Osteoblast (primary cell): ENCODE measurements around the gene SV2B. TPM values are rescaled to one million over a fixed set of nuclear protein-coding genes. Genes with fewer than 3 reads are reported as not detected.

Experiments
- DNase-seq: peaks from one replicate; pipeline ENCODE4 v3.0.0; 2011; ENCODE audit warnings: low spot score, mixed read lengths; ENCODE audit not compliant: insufficient read length; ENCODE audit errors: missing footprints
- H2AFZ ChIP-seq: 2 replicates; pipeline ENCODE4 v1.6.0; 2011; ENCODE audit warnings: mild to moderate bottlenecking, low read length
- H3K27ac ChIP-seq: 2 replicates; pipeline ENCODE4 v1.5.1; 2011; ENCODE audit warnings: mild to moderate bottlenecking, low read depth, low read length, moderate library complexity
- H3K27me3 ChIP-seq: 2 replicates; pipeline ENCODE4 v1.6.0; 2012; ENCODE audit warnings: mild to moderate bottlenecking, control low read depth, inconsistent platforms, low read length, moderate library complexity; ENCODE audit not compliant: insufficient read depth
- H3K36me3 ChIP-seq: 2 replicates; pipeline ENCODE4 v1.5.1; 2011; ENCODE audit warnings: mild to moderate bottlenecking, low read length, control low read depth, moderate library complexity; ENCODE audit not compliant: insufficient read depth
- H3K4me1 ChIP-seq: 2 replicates; pipeline ENCODE4 v1.5.1; 2011; ENCODE audit warnings: mild to moderate bottlenecking, low read length, control low read depth, moderate library complexity; ENCODE audit not compliant: insufficient read depth
- H3K4me2 ChIP-seq: 2 replicates; pipeline ENCODE4 v1.6.0; 2011; ENCODE audit warnings: mild to moderate bottlenecking, low read length; ENCODE audit not compliant: insufficient read depth
- H3K4me3 ChIP-seq: fragments of 200-600 bp; sonication (generic); 3 replicates; pipeline ENCODE4 v1.5.1; 2012; ENCODE audit warnings: mild to moderate bottlenecking, low read length, inconsistent platforms; ENCODE audit not compliant: insufficient read depth
- H3K79me2 ChIP-seq: 2 replicates; pipeline ENCODE4 v1.6.0; 2012; ENCODE audit warnings: mild to moderate bottlenecking, low read length, control low read depth, inconsistent platforms; ENCODE audit not compliant: insufficient read depth
- H3K9me3 ChIP-seq: 2 replicates; pipeline ENCODE4 v1.5.1; 2011; ENCODE audit warnings: low read depth, low read length, control low read depth
- H4K20me1 ChIP-seq: 2 replicates; pipeline ENCODE4 v1.6.0; 2012; ENCODE audit warnings: mild to moderate bottlenecking, low read length, control low read depth; ENCODE audit not compliant: insufficient read depth
- total RNA-seq: library from RNA; depleted of rRNA; stranded (reverse); fragments of >200 nt; gene quantifications from 2 replicates; pipeline ENCODE4 v1.2.3, GENCODE V29; 2012
- TF ChIP-seq, protein P1 (sequence below): IDR thresholded peaks from 2 replicates; pipeline ENCODE4 v1.5.1; 2011; ENCODE audit warnings: mild to moderate bottlenecking, low read depth, low read length, moderate library complexity; ENCODE audit errors: extremely low read depth

SV2B gene
- total RNA-seq, 1 donor = not detected

DNA sequence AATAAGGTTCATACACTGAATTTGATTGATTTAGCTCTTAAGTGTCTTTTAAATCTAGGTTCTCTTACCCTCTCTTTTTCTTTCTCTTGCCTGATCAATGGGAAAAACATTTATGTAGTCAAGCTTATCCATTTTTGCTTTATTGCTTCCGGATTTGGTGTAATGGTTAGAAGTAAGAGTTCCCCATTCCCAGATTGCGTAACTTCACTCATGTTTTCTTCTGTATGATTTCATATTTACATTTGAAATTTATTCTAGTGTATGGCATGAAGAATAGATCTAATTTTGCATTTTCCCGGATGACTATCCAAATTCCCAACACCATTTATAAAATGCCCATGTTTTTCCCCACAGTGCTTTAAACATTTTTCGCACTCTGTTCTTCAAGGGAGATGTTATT, 27.9 kb upstream of the SV2B start:
- Histone ChIP-seq H3K79me2 (no peaks in the 10 kb centered on the region), H3K4me1 (no peaks in the 10 kb centered on the region), H3K9me3 (no peaks in the 10 kb centered on the region), H3K4me3 (no peak overlapping the region), H3K36me3 (no peaks in the 10 kb centered on the region), H4K20me1 (no peaks in the 10 kb centered on the region), H3K27me3 (peaks cover 5% of the 10 kb centered on the region), H3K4me2 (no peak overlapping the region), H2AFZ (no peak overlapping the region), H3K27ac (no peak overlapping the region)
- no peak for DNase-seq
- TF ChIP-seq, protein P1, sequence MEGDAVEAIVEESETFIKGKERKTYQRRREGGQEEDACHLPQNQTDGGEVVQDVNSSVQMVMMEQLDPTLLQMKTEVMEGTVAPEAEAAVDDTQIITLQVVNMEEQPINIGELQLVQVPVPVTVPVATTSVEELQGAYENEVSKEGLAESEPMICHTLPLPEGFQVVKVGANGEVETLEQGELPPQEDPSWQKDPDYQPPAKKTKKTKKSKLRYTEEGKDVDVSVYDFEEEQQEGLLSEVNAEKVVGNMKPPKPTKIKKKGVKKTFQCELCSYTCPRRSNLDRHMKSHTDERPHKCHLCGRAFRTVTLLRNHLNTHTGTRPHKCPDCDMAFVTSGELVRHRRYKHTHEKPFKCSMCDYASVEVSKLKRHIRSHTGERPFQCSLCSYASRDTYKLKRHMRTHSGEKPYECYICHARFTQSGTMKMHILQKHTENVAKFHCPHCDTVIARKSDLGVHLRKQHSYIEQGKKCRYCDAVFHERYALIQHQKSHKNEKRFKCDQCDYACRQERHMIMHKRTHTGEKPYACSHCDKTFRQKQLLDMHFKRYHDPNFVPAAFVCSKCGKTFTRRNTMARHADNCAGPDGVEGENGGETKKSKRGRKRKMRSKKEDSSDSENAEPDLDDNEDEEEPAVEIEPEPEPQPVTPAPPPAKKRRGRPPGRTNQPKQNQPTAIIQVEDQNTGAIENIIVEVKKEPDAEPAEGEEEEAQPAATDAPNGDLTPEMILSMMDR = no peak

DNA sequence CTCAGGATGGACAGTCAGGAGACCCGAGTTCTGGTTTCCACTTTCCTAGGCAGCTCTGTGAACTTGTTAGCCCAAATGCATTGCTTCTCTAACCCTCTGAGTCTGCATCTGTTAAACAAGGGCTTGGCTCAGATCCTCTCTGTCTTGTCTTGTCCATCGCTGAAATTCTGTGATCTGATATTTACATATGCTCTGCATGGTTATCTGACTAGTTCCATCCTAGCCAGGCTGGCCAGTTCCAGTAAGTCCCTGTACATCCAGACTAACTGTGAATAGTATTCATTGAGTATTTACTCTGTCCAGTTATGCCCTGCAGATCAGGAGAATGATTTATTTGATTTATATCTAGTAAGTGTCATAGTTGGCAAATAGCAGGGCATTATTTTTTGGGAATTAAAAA, 27.0 kb upstream of the SV2B start:
- Histone ChIP-seq H3K9me3 (no peaks in the 10 kb centered on the region), H3K4me3 (no peak overlapping the region), H3K79me2 (no peaks in the 10 kb centered on the region), H3K36me3 (no peaks in the 10 kb centered on the region), H3K27ac (no peak overlapping the region), H3K4me1 (no peaks in the 10 kb centered on the region), H4K20me1 (no peaks in the 10 kb centered on the region), H3K27me3 (peaks cover 5% of the 10 kb centered on the region), H2AFZ (no peak overlapping the region), H3K4me2 (no peak overlapping the region)
- no peak for DNase-seq
- TF ChIP-seq, protein P1 = no peak

DNA sequence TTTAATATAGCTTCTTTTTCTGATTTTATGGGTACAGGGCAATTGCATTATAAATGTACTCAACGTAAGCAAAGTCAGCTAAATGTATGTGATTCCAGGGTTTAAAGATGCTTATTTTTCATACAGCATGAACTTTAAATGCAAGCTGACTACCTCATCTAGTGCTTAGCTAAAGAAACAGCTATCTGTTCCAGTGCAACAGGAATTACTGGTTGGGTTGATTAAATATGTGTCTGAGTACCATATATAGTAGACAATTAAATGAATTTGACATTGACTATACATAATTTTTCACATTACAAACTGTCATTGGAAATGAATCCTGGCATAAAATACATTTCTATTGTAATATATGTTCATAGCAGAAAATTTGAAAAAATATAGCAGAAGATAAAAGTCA, 26.3 kb upstream of the SV2B start:
- no peak overlapping the region for H3K27ac ChIP-seq
- TF ChIP-seq, protein P1 = no peak
- no peak overlapping the region for H3K4me3 ChIP-seq

DNA sequence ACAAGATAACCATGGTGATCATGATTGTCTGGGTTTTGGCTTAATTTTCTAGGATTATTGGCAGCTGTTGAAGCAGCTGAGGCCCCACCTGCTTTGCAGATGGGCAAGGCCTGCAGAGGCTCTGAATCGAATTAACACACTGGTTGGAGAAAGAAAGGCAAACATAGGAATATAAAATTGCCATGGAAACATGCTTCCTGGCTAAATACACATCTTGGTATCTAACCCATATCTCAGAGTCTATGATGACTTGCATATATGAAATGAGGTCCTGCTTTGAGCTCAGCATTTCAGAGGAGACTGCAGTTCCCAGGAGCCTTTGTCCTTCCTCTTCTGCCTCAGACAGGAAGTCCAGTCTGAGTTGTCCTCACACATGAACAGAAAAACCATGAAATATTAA, 24.3 kb upstream of the SV2B start:
- Histone ChIP-seq H3K4me3 (no peak overlapping the region), H3K9me3 (no peaks in the 10 kb centered on the region), H3K4me2 (no peak overlapping the region), H3K36me3 (no peaks in the 10 kb centered on the region), H2AFZ (no peak overlapping the region), H3K27me3 (no peaks in the 10 kb centered on the region), H3K79me2 (no peaks in the 10 kb centered on the region), H3K27ac (no peak overlapping the region), H4K20me1 (no peaks in the 10 kb centered on the region), H3K4me1 (no peaks in the 10 kb centered on the region)
- TF ChIP-seq, protein P1 = no peak
- DNase-seq = no peak

More for the DNA sequence above, 26.3 kb upstream of the SV2B start:
- no peaks in the 10 kb centered on the region for H4K20me1 ChIP-seq
- H3K9me3 ChIP-seq = no peaks in the 10 kb centered on the region
- H2AFZ ChIP-seq = no peak overlapping the region
- no peak for DNase-seq
- no peaks in the 10 kb centered on the region for H3K79me2 ChIP-seq
- H3K36me3 ChIP-seq = no peaks in the 10 kb centered on the region
- peaks cover 5% of the 10 kb centered on the region for H3K27me3 ChIP-seq
- H3K4me2 ChIP-seq = no peak overlapping the region
- H3K4me1 ChIP-seq = no peaks in the 10 kb centered on the region
